ENCODE measurements around the gene KCNQ1.
"Not testable (repeated sequence)": the region's sequence is repeated elsewhere in the genome, so short reads cannot be mapped to it uniquely, and the experiment has no call there.

Gene KCNQ1

GRCh38 chr11:2484576-2485125, 39.8 kb downstream of the KCNQ1 start:
- no peak for DNase-seq (ENCODE audit: low read depth)
- TF ChIP-seq CTCF (IDR thresholded peaks at IDR 0.05; ENCODE audit: insufficient read depth, low read depth, low read length, missing control alignments), result no peak
- no peak overlapping the region for H3K4me3 ChIP-seq (ENCODE audit: low read length)

GRCh38 chr11:2488004-2488403, 43.2 kb downstream of the KCNQ1 start:
- DNase-seq (ENCODE audit: low read depth), result no peak
- no peak for TF ChIP-seq CTCF (IDR thresholded peaks at IDR 0.05; ENCODE audit: insufficient read depth, low read depth, low read length, missing control alignments)
- H3K4me3 ChIP-seq (ENCODE audit: low read length), result no peak overlapping the region

- no peak for DNase-seq (ENCODE audit: low read depth)
- H3K4me3 ChIP-seq (ENCODE audit: low read length), result no peak overlapping the region
- no peak for TF ChIP-seq CTCF (IDR thresholded peaks at IDR 0.05; ENCODE audit: insufficient read depth, low read depth, low read length, missing control alignments)
Measured at GRCh38 chr11:2489083-2489482, 44.3 kb downstream of the KCNQ1 start.

- not testable (repeated sequence) for H3K4me3 ChIP-seq (ENCODE audit: low read length); DNase-seq (ENCODE audit: low read depth)
Measured at GRCh38 chr11:2497951-2498350, 53.1 kb downstream of the KCNQ1 start.

- no peak for DNase-seq (ENCODE audit: low read depth)
- TF ChIP-seq CTCF (IDR thresholded peaks at IDR 0.05; ENCODE audit: insufficient read depth, low read depth, low read length, missing control alignments), result no peak
Measured at GRCh38 chr11:2498750-2499149, 53.9 kb downstream of the KCNQ1 start.

GRCh38 chr11:2507212-2507901, 62.5 kb downstream of the KCNQ1 start:
- H3K4me3 ChIP-seq (ENCODE audit: low read length), result no peak overlapping the region
- no peak for TF ChIP-seq CTCF (IDR thresholded peaks at IDR 0.05; ENCODE audit: insufficient read depth, low read depth, low read length, missing control alignments)

More at GRCh38 chr11:2498750-2499149, 53.9 kb downstream of the KCNQ1 start:
- H3K4me3 ChIP-seq (ENCODE audit: low read length), result no peak overlapping the region

GRCh38 chr11:2507945-2508749, 63.3 kb downstream of the KCNQ1 start:
- no peak overlapping the region for H3K4me3 ChIP-seq (ENCODE audit: low read length)
- DNase-seq (ENCODE audit: low read depth), result no peak
- TF ChIP-seq CTCF (IDR thresholded peaks at IDR 0.05; ENCODE audit: insufficient read depth, low read depth, low read length, missing control alignments), result no peak

More at GRCh38 chr11:2507212-2507901, 62.5 kb downstream of the KCNQ1 start:
- DNase-seq (ENCODE audit: low read depth), result no peak

Measured in epithelial cell of esophagus (primary cell).